AG04450 (cell line): Measurements from ENCODE around the gene PLEKHJ1. TPM values are rescaled to one million over a fixed set of nuclear protein-coding genes. Genes with fewer than 3 reads are reported as not detected.

Experiments
- CTCF ChIA-PET: fragments of 300-600, 350-600 bp; formaldehyde crosslinking; extraction: SDS; loops from one replicate; lab custom pipeline; 2022; ENCODE audit warnings: antibody characterized with exemption, inconsistent platforms; lab: Charles Lee
- POLR2A ChIA-PET: fragments of 350-600 bp; formaldehyde crosslinking; extraction: SDS; loops from one replicate; lab custom pipeline; 2021; ENCODE audit warnings: antibody characterized with exemption, inconsistent platforms; lab: Yijun Ruan, JAX
- DNase-seq: peaks from one replicate; pipeline ENCODE4 v3.0.0-alpha.2; 2011; ENCODE audit warnings: low read depth, low spot score
- H3K27ac ChIP-seq: one replicate; pipeline ENCODE4 v1.5.1; 2012; ENCODE audit warnings: low read depth, low read length, control low read depth
- H3K27me3 ChIP-seq: one replicate; pipeline ENCODE4 v1.6.0; 2012; ENCODE audit warnings: low read length; ENCODE audit not compliant: control insufficient read depth, insufficient read depth
- H3K4me3 ChIP-seq: 2 replicates; pipeline ENCODE4 v1.5.1; 2011; ENCODE audit warnings: mild to moderate bottlenecking, low read depth, low read length, control low read depth
- H3K9me3 ChIP-seq: 2 replicates; pipeline ENCODE4 v1.5.1; 2012; ENCODE audit warnings: low read length; ENCODE audit not compliant: control insufficient read depth, insufficient read depth
- CTCF ChIP-seq: IDR thresholded peaks from 2 replicates; pipeline ENCODE4 v1.5.1; 2011; ENCODE audit warnings: low read depth, low read length, control low read depth, inconsistent platforms
- polyA plus RNA-seq: library from polyadenylated mRNA; depleted of rRNA; stranded (reverse); fragments of >200 nt; gene quantifications from 2 replicates; pipeline ENCODE4 v1.2.3, GENCODE V29; 2011

Gene PLEKHJ1
- polyA plus RNA-seq, 1 experiment: 38.7 TPM

DNA sequence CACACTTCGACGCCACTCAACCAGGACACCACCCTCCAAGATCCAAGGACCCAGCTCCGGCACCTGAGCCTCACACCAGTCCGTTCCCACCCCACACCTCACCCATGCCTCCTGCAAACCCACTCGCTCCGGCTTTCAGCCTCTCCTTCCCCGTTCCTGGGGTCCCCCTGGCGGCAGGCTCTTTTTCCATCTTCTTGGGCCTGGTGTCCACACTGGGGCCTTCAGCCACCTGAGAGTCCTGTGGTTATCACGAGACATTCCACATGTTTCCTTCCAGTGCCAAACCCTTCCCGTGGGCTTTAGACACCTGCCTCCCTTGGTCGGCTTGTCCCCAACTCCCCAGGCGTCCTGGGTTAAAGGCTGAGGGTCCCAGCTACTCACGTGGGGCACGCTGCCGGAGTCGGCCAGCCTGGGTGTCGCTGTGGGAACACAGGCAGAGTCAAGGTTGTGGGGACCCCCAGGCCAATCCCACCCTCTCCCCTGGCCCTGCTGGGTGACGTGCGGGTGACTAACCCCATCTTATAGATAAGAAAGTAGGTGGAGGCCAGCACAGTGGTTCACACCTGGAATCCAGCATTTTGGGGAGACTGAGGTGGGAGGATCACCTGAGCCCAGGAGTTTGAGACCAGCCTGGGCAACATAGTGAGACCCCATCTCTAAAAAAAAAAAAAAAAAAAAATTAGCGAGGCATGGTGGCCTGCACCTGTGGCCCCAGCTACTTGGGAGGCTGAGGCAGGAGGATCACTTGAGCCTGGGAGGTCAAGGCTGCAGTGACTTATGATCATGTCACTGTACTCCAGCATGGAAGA lies 18.1 kb upstream of the PLEKHJ1 start:
- Histone ChIP-seq H3K27ac (no peak overlapping the region), H3K9me3 (no peaks in the 10 kb centered on the region; the same call in 1 of the 2 replicates), H3K4me3 (no peak overlapping the region), H3K27me3 (peaks cover 36% of the 10 kb centered on the region)
- peak; percentile 76 for TF ChIP-seq CTCF
- ChIA-PET CTCF (interaction anchor here (1.0 to 2.1 kb wide), 2 partner anchors 9 to 98 kb away, joined by 3 to 8 read pairs; no protein-coding TSS in a partner anchor), POLR2A (interaction anchor here (0.6 to 1.0 kb wide), 2 partner anchors 15 kb away, joined by 3 read pairs; no protein-coding TSS in a partner anchor)
- DNase-seq: no peak

GRCh38 chr19:2253106-2254063 lies 17.3 kb upstream of the PLEKHJ1 start:
- no peak overlapping the region for H3K27ac ChIP-seq
- H3K27me3 ChIP-seq: peaks cover 36% of the 10 kb centered on the region
- CTCF ChIA-PET: interaction anchor here (0.7 to 2.1 kb wide), 3 partner anchors 10 to 97 kb away, joined by 3 to 8 read pairs (median 3); no protein-coding TSS in a partner anchor
- no peaks in the 10 kb centered on the region; the same call in 1 of the 2 replicates for H3K9me3 ChIP-seq
- POLR2A ChIA-PET: interaction anchor here (0.6 kb wide), 2 partner anchors 14 to 116 kb away, joined by 3 read pairs; no protein-coding TSS in a partner anchor
- no peak overlapping the region for H3K4me3 ChIP-seq
- TF ChIP-seq CTCF: 0 out of 2 replicates have a peak, but pooled peaks have one; percentile 22
- DNase-seq: no peak

DNA sequence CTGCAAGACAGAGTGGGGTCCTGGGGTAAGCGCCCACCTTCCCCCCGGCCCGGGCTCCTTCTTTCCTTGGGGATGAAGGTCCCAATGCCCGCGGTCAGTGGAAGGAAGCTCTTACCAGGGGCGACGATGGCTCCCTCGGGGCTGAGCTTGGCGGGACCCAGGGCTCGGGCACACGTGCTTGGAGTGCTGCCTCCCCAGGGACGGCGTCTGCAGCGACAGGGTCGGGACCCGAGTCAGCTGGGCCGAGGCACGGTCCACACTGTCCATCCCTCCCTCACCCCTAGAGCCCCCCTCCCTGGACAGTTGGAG lies 16.6 kb upstream of the PLEKHJ1 start:
- TF ChIP-seq CTCF: no peak
- ChIA-PET CTCF (no interaction called here), POLR2A (no interaction called here)
- Histone ChIP-seq H3K27ac (no peak overlapping the region), H3K9me3 (no peaks in the 10 kb centered on the region; the same call in 1 of the 2 replicates), H3K4me3 (no peak overlapping the region), H3K27me3 (peaks cover 36% of the 10 kb centered on the region)
- no peak for DNase-seq

GRCh38 chr19:2252055-2252796 lies 16.1 kb upstream of the PLEKHJ1 start:
- TF ChIP-seq CTCF: no peak
- CTCF ChIA-PET: no interaction called here

More at GRCh38 chr19:2252055-2252796, 16.1 kb upstream of the PLEKHJ1 start:
- DNase-seq: no peak
- no peak overlapping the region for H3K27ac ChIP-seq
- H3K9me3 ChIP-seq: no peaks in the 10 kb centered on the region; the same call in 1 of the 2 replicates
- H3K27me3 ChIP-seq: peaks cover 36% of the 10 kb centered on the region
- no peak overlapping the region for H3K4me3 ChIP-seq
- POLR2A ChIA-PET: no interaction called here
